ENCODE measurements around the gene SNX13. TPM values are rescaled to one million over a fixed set of nuclear protein-coding genes. Genes with fewer than 3 reads are reported as not detected.

The SNX13 gene
- total and polyA plus RNA-seq, 12 donors: 8.5 to 113 (median 67.4) TPM

- H3K4me3 ChIP-seq: no peak overlapping the region
- no peaks in the 10 kb centered on the region for H3K9me3 ChIP-seq (replicated peaks in 1 of 3)
- H3K36me3 ChIP-seq (replicated peaks in 1 of 2): peaks cover 0 to 5% of the 10 kb centered on the region in 2 donors
- no peak overlapping the region for H3K27ac ChIP-seq
- no peaks in the 10 kb centered on the region for H3K27me3 ChIP-seq
- DNase-seq: no peak
- WGBS, 4 donors: 90 to 94% (median 92%) methylated on average over 6 of the region's 6 CpGs
- TF ChIP-seq, protein P1, sequence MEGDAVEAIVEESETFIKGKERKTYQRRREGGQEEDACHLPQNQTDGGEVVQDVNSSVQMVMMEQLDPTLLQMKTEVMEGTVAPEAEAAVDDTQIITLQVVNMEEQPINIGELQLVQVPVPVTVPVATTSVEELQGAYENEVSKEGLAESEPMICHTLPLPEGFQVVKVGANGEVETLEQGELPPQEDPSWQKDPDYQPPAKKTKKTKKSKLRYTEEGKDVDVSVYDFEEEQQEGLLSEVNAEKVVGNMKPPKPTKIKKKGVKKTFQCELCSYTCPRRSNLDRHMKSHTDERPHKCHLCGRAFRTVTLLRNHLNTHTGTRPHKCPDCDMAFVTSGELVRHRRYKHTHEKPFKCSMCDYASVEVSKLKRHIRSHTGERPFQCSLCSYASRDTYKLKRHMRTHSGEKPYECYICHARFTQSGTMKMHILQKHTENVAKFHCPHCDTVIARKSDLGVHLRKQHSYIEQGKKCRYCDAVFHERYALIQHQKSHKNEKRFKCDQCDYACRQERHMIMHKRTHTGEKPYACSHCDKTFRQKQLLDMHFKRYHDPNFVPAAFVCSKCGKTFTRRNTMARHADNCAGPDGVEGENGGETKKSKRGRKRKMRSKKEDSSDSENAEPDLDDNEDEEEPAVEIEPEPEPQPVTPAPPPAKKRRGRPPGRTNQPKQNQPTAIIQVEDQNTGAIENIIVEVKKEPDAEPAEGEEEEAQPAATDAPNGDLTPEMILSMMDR (IDR thresholded peaks at IDR 0.05): no peak
- no peak for TF ChIP-seq POLR2A (IDR thresholded peaks at IDR 0.05)
- no peaks in the 10 kb centered on the region for H3K4me1 ChIP-seq (replicated peaks in 1 of 2)
- intact Hi-C loops (cut with DNase I): no loop called here
These were observed 57.6 kb downstream of the SNX13 start for GRCh38 chr7:17882685-17883084.

DNA sequence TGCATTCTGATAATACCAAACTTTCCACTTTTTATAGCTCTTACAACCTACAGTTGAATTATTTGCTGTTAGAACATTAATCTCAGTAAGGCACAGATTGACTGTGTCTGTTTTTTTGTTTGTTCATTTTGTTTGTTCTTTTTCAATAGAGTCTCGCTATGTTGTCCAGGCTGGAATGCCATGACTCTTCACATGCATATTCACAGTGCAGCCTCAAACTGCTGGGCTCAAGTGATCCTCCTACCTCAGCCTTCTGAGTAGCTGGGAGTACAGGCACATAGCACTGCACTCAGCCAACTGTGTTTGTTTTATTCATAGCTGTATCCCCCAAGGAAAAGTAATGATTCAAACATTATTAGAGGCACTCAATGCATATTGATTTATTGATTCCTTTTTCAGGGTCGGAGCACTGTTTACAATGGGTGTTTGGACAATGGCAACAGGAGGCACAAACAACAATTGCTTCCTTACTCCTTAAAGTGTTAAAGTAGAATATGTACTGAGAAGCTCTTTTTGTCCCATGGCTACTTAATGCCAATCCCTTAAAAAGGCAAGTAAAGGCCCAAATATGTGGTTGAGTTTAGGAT lies 61.1 kb downstream of the SNX13 start:
- no peak for DNase-seq
- Histone ChIP-seq H3K9me3 (replicated peaks in 1 of 3) (no peaks in the 10 kb centered on the region), H3K4me3 (no peak overlapping the region), H3K4me1 (replicated peaks in 1 of 2) (no peaks in the 10 kb centered on the region), H3K27me3 (no peaks in the 10 kb centered on the region), H3K36me3 (replicated peaks in 1 of 2) (no peaks in the 10 kb centered on the region), H3K27ac (no peak overlapping the region)
- WGBS, 4 donors: 86 to 97% (median 97%) methylated on average over 2 of the region's 2 CpGs
- TF ChIP-seq, protein P1 (IDR thresholded peaks at IDR 0.05): no peak
- no peak for TF ChIP-seq POLR2A (IDR thresholded peaks at IDR 0.05)
- intact Hi-C loops (cut with DNase I): no loop called here

DNA sequence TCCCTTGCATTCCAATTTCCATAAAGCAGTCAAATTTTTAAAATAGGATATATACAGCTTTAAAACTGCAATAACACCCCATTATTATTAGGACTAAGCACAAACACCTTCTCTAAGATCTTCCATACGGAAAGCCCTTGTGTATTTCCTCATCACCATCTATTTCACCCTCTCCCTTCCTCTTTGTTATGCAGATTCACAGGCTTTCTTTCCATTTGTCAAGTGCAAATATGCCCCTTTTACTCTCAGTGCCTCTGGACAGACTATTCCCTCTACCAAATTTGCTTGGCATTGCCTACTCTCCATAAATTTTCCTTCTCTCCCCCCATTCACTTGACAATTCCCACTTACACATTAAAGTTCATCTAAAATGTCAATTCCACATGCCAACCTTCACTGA lies 61.7 kb downstream of the SNX13 start:
- Histone ChIP-seq H3K27me3 (no peaks in the 10 kb centered on the region), H3K4me3 (no peak overlapping the region), H3K36me3 (replicated peaks in 1 of 2) (no peaks in the 10 kb centered on the region), H3K27ac (no peak overlapping the region), H3K4me1 (replicated peaks in 1 of 2) (no peaks in the 10 kb centered on the region), H3K9me3 (replicated peaks in 1 of 3) (no peaks in the 10 kb centered on the region)
- intact Hi-C loops (cut with DNase I): no loop called here
- no peak for DNase-seq
- WGBS, 4 donors: 85 to 93% (median 92%) methylated on average over 1 of the region's 1 CpG
- no peak for TF ChIP-seq POLR2A (IDR thresholded peaks at IDR 0.05)
- TF ChIP-seq, protein P1 (IDR thresholded peaks at IDR 0.05): no peak

GRCh38 chr7:17871815-17872533 lies 68.3 kb downstream of the SNX13 start:
- DNase-seq: no peak
- intact Hi-C loops (cut with DNase I): no loop called here
- Histone ChIP-seq H3K36me3 (replicated peaks in 1 of 2) (peaks cover 0 to 7% of the 10 kb centered on the region in 2 donors), H3K9me3 (replicated peaks in 1 of 3) (no peaks in the 10 kb centered on the region), H3K27me3 (no peaks in the 10 kb centered on the region), H3K4me1 (replicated peaks in 1 of 2) (no peaks in the 10 kb centered on the region), H3K27ac (no peak overlapping the region), H3K4me3 (no peak overlapping the region)
- TF ChIP-seq, protein P1 (IDR thresholded peaks at IDR 0.05): no peak
- TF ChIP-seq POLR2A (IDR thresholded peaks at IDR 0.05): no peak
- WGBS, 4 donors: 80 to 97% (median 93%) methylated on average over 8 of the region's 8 CpGs
